SU-DHL-6 (cell line): ENCODE measurements around the gene PHETA1.

Source experiments
- H2AFZ ChIP-seq: fragments of 200-600 bp; sonication (generic); 2 replicates; pipeline ENCODE4 v1.6.1; 2014; ENCODE audit warnings: low read depth, mild to moderate bottlenecking, moderate library complexity, mixed read lengths, antibody characterized with exemption, low read length; ENCODE audit not compliant: severe bottlenecking
- H3F3A ChIP-seq: fragments of 200-600 bp; shearing (Covaris generic); 2 replicates; pipeline ENCODE4 v1.6.0; 2016; ENCODE audit warnings: antibody characterized with exemption, mild to moderate bottlenecking; ENCODE audit not compliant: insufficient read depth
- H3K27ac ChIP-seq: fragments of 200-600 bp; sonication (generic); 2 replicates; pipeline ENCODE4 v1.5.1; 2016; ENCODE audit warnings: low read depth, mild to moderate bottlenecking, low read length, moderate library complexity, mixed read lengths
- H3K27me3 ChIP-seq: fragments of 200-600 bp; sonication (generic), shearing (Covaris generic); 2 replicates; pipeline ENCODE4 v1.6.0; 2014; ENCODE audit warnings: mild to moderate bottlenecking, low read length
- H3K36me3 ChIP-seq: fragments of 200-600 bp; sonication (generic); 2 replicates; pipeline ENCODE4 v1.6.1; 2014; ENCODE audit warnings: mild to moderate bottlenecking, low read length, mixed read lengths
- H3K4me2 ChIP-seq: fragments of 300-600, 200-600 bp; shearing (Covaris generic), sonication (generic); 2 replicates; pipeline ENCODE4 v1.6.0; 2014; ENCODE audit warnings: low read length, low read depth, mild to moderate bottlenecking; ENCODE audit not compliant: poor library complexity, severe bottlenecking
- H3K4me3 ChIP-seq: fragments of 200-600 bp; sonication (generic); 2 replicates; pipeline ENCODE4 v1.5.1; 2014; ENCODE audit warnings: antibody characterized with exemption, low read length, mild to moderate bottlenecking, mixed read lengths; ENCODE audit not compliant: insufficient read depth, poor library complexity, severe bottlenecking
- H3K79me2 ChIP-seq: fragments of 200-600 bp; sonication (generic); 2 replicates; pipeline ENCODE4 v1.6.1; 2014; ENCODE audit warnings: mild to moderate bottlenecking, low read length, moderate library complexity; ENCODE audit not compliant: insufficient read depth
- H3K9ac ChIP-seq: fragments of 200-600 bp; sonication (generic); 2 replicates; pipeline ENCODE4 v1.7.0; 2014; ENCODE audit warnings: mild to moderate bottlenecking, low read length
- H3K9me2 ChIP-seq: fragments of 200-600 bp; sonication (generic); replicated peaks from 2 replicates; pipeline ENCODE4 v1.6.1; 2014; ENCODE audit warnings: low read length; ENCODE audit not compliant: insufficient read depth
- H3K9me3 ChIP-seq: fragments of 200-600 bp; sonication (generic); 2 replicates; pipeline ENCODE4 v1.6.1; 2014; ENCODE audit warnings: low read length, mixed read lengths; ENCODE audit not compliant: insufficient read depth
- H4K20me1 ChIP-seq: fragments of 200-600 bp; sonication (generic); 2 replicates; pipeline ENCODE4 v1.6.1; 2014; ENCODE audit warnings: low read depth, mild to moderate bottlenecking, antibody characterized with exemption, low read length, moderate library complexity, mixed read lengths
- CTCF ChIP-seq: fragments of 200-600 bp; sonication (generic); IDR thresholded peaks from one replicate; pipeline ENCODE4 v1.5.1; 2017; ENCODE audit warnings: antibody characterized with exemption, mild to moderate bottlenecking, low read length, moderate library complexity; ENCODE audit not compliant: insufficient read depth, poor library complexity, severe bottlenecking
- EZH2phosphoT487 ChIP-seq: fragments of 200-600 bp; sonication (generic), shearing (Covaris generic); conservative IDR thresholded peaks from 2 replicates; pipeline ENCODE4 v1.6.1; 2018; ENCODE audit warnings: mild to moderate bottlenecking, antibody characterized with exemption, low read length, moderate library complexity, mixed read lengths

PHETA1 gene

GRCh38 chr12:111318450-111318849 lies 50.4 kb downstream of the PHETA1 start:
- Histone ChIP-seq H3K9me3 (no peaks in the 10 kb centered on the region), H3K4me2 (no peak overlapping the region), H3K9ac (no peak overlapping the region), H3F3A (0 out of 2 replicates have a peak, but pooled peaks cover 4% of the 10 kb centered on the region), H2AFZ (no peak overlapping the region), H3K4me3 (no peak overlapping the region), H3K27ac (no peak overlapping the region), H3K79me2 (no peaks in the 10 kb centered on the region), H3K27me3 (no peaks in the 10 kb centered on the region), H3K9me2 (no peaks in the 10 kb centered on the region), H4K20me1 (no peaks in the 10 kb centered on the region), H3K36me3 (peaks cover 30% of the 10 kb centered on the region)
- no peak for TF ChIP-seq CTCF
- TF ChIP-seq EZH2phosphoT487 = no peak

GRCh38 chr12:111316671-111317070 lies 52.2 kb downstream of the PHETA1 start:
- Histone ChIP-seq H3K27me3 (no peaks in the 10 kb centered on the region), H4K20me1 (no peaks in the 10 kb centered on the region), H3K9me2 (no peaks in the 10 kb centered on the region), H3K4me3 (no peak overlapping the region), H3K9ac (no peak overlapping the region), H2AFZ (no peak overlapping the region), H3K79me2 (no peaks in the 10 kb centered on the region), H3F3A (0 out of 2 replicates have a peak, but pooled peaks cover 4% of the 10 kb centered on the region), H3K9me3 (no peaks in the 10 kb centered on the region), H3K36me3 (peaks cover 26% of the 10 kb centered on the region), H3K27ac (no peak overlapping the region), H3K4me2 (no peak overlapping the region)
- TF ChIP-seq EZH2phosphoT487 = no peak
- no peak for TF ChIP-seq CTCF

GRCh38 chr12:111314953-111315539 lies 53.8 kb downstream of the PHETA1 start:
- Histone ChIP-seq H3K27ac (no peak overlapping the region), H3K4me2 (no peak overlapping the region), H3K4me3 (no peak overlapping the region), H3K9ac (no peak overlapping the region), H4K20me1 (no peaks in the 10 kb centered on the region), H3K36me3 (peaks cover 25% of the 10 kb centered on the region), H3K9me3 (no peaks in the 10 kb centered on the region), H3K27me3 (no peaks in the 10 kb centered on the region), H3K79me2 (no peaks in the 10 kb centered on the region), H3K9me2 (no peaks in the 10 kb centered on the region), H3F3A (0 out of 2 replicates have a peak, but pooled peaks cover 4% of the 10 kb centered on the region), H2AFZ (no peak overlapping the region)
- TF ChIP-seq CTCF (no peak), EZH2phosphoT487 (no peak)
